Pons (tissue), 1 donor: ENCODE results near the gene SEPTIN5.

Source experiments
- DNase-seq: peaks from one replicate; pipeline ENCODE4 v3.0.0-alpha.2; 2016; ENCODE audit warnings: low spot score

SEPTIN5 gene

GRCh38 chr22:19748991-19749664 lies 34.8 kb downstream of the SEPTIN5 start:
- no peak for DNase-seq

- DNase-seq: no peak
These were observed 35.6 kb downstream of the SEPTIN5 start for GRCh38 chr22:19749876-19750275.

GRCh38 chr22:19750507-19751490 lies 36.5 kb downstream of the SEPTIN5 start:
- no peak for DNase-seq

GRCh38 chr22:19751497-19752245 lies 37.4 kb downstream of the SEPTIN5 start:
- DNase-seq: no peak

- no peak for DNase-seq
These were observed 39.0 kb downstream of the SEPTIN5 start for GRCh38 chr22:19753090-19753842.

- no peak for DNase-seq
These were observed 39.8 kb downstream of the SEPTIN5 start for GRCh38 chr22:19753996-19754700.

GRCh38 chr22:19754701-19755144 lies 40.4 kb downstream of the SEPTIN5 start:
- DNase-seq: no peak

GRCh38 chr22:19755145-19755710 lies 40.9 kb downstream of the SEPTIN5 start:
- DNase-seq: no peak

GRCh38 chr22:19755722-19756287 lies 41.5 kb downstream of the SEPTIN5 start:
- DNase-seq: no peak

GRCh38 chr22:19756288-19757128 lies 42.2 kb downstream of the SEPTIN5 start:
- DNase-seq: no peak

GRCh38 chr22:19757140-19757984 lies 43.1 kb downstream of the SEPTIN5 start:
- no peak for DNase-seq

GRCh38 chr22:19757985-19758895 lies 43.9 kb downstream of the SEPTIN5 start:
- no peak for DNase-seq

- DNase-seq: no peak
These were observed 44.7 kb downstream of the SEPTIN5 start for GRCh38 chr22:19758896-19759426.

- DNase-seq: no peak
These were observed 45.2 kb downstream of the SEPTIN5 start for GRCh38 chr22:19759427-19760057.

GRCh38 chr22:19760058-19760950 lies 46.0 kb downstream of the SEPTIN5 start, which contains the start of gene TBX1:
Gene TBX1, plus strand, starts transcription at chr22:19760778. Its CDS starts 66 bp downstream, at chr22:19760844.
- DNase-seq: no peak
